T-helper 2 cell (primary cell): ENCODE results near the gene LDLRAD4.

Source experiments
- DNase-seq, 5 experiments: peaks; one replicate each; pipeline versions ENCODE4 v3.0.0 to v3.0.0-alpha.2; 2012 to 2022

The LDLRAD4 gene

GRCh38 chr18:13500869-13501542 lies 282.4 kb downstream of the LDLRAD4 start:
- DNase-seq: no peak

- no peak for DNase-seq
Observed at GRCh38 chr18:13501543-13501887, 283.0 kb downstream of the LDLRAD4 start.

GRCh38 chr18:13501891-13502290 lies 283.3 kb downstream of the LDLRAD4 start:
- DNase-seq: peak in 1 of 5 experiments; percentile 90

GRCh38 chr18:13502585-13502984 lies 284.0 kb downstream of the LDLRAD4 start:
- DNase-seq: peak in 1 of 5 experiments; percentile 29

GRCh38 chr18:13503836-13504235 lies 285.3 kb downstream of the LDLRAD4 start:
- DNase-seq: no peak

GRCh38 chr18:13505780-13506345 lies 287.3 kb downstream of the LDLRAD4 start:
- no peak for DNase-seq

- no peak for DNase-seq
Observed at GRCh38 chr18:13510594-13510993, 292.0 kb downstream of the LDLRAD4 start.

GRCh38 chr18:13511961-13512577 lies 293.5 kb downstream of the LDLRAD4 start:
- DNase-seq: no peak

GRCh38 chr18:13513021-13513420 lies 294.5 kb downstream of the LDLRAD4 start:
- peak in 1 of 5 experiments; percentile 31 for DNase-seq

GRCh38 chr18:13513481-13513880 lies 294.9 kb downstream of the LDLRAD4 start:
- DNase-seq: no peak

GRCh38 chr18:13514558-13514957 lies 296.0 kb downstream of the LDLRAD4 start:
- no peak for DNase-seq

- DNase-seq: no peak
Observed at GRCh38 chr18:13516855-13517254, 298.3 kb downstream of the LDLRAD4 start.

GRCh38 chr18:13517369-13517768 lies 298.8 kb downstream of the LDLRAD4 start:
- no peak for DNase-seq

- DNase-seq: no peak
Observed at GRCh38 chr18:13518382-13518781, 299.8 kb downstream of the LDLRAD4 start.

GRCh38 chr18:13520306-13520705 lies 301.7 kb downstream of the LDLRAD4 start:
- no peak for DNase-seq

- DNase-seq: no peak
Observed at GRCh38 chr18:13520741-13521140, 302.2 kb downstream of the LDLRAD4 start.

- no peak for DNase-seq
Observed at GRCh38 chr18:13521418-13521817, 302.9 kb downstream of the LDLRAD4 start.

GRCh38 chr18:13522256-13522655 lies 303.7 kb downstream of the LDLRAD4 start:
- DNase-seq: no peak

- DNase-seq: no peak
Observed at GRCh38 chr18:13522861-13523660, 304.5 kb downstream of the LDLRAD4 start.

GRCh38 chr18:13524054-13524453 lies 305.5 kb downstream of the LDLRAD4 start:
- no peak for DNase-seq

- DNase-seq: no peak
Observed at GRCh38 chr18:13524811-13525210, 306.3 kb downstream of the LDLRAD4 start.

- no peak for DNase-seq
Observed at GRCh38 chr18:13525381-13526029, 306.9 kb downstream of the LDLRAD4 start.

GRCh38 chr18:13526519-13526918 lies 308.0 kb downstream of the LDLRAD4 start:
- DNase-seq: no peak
